OCI-LY7 (cell line): Measurements from ENCODE around the gene BMX. TPM values are rescaled to one million over a fixed set of nuclear protein-coding genes. Genes with fewer than 3 reads are reported as not detected.
A peak's percentile ranks its signal among the peaks of the same experiment; 100 is the strongest.

ENCODE experiments used
- BruUV-seq: library from RNA; stranded (reverse); fragments of 400-500 nt; replicated peaks from 2 replicates; lab custom pipeline; 2021; lab: Mats Ljungman, UMichigan
- CTCF ChIA-PET: fragments of 300-600 bp; sonication (Branson Sonifier 250); formaldehyde crosslinking; loops from one replicate; lab custom pipeline; 2022; ENCODE audit warnings: antibody characterized with exemption; ENCODE audit not compliant: unreplicated experiment; lab: Charles Lee
- POLR2A ChIA-PET: fragments of 300-600 bp; sonication (Branson Sonifier 250); formaldehyde crosslinking; loops from one replicate; lab custom pipeline; 2022; ENCODE audit warnings: antibody characterized with exemption; lab: Charles Lee
- DNase-seq: peaks from one replicate; pipeline ENCODE4 v3.0.0-alpha.2; 2015; ENCODE audit warnings: low spot score
- H2AFZ ChIP-seq: fragments of 200-600 bp; sonication (generic), shearing (Covaris generic); 2 replicates; pipeline ENCODE4 v1.6.1; 2014; ENCODE audit warnings: mild to moderate bottlenecking, antibody characterized with exemption, low read length, moderate library complexity
- H3K27ac ChIP-seq: fragments of 200-600 bp; sonication (generic); 2 replicates; pipeline ENCODE4 v1.5.1; 2014; ENCODE audit warnings: mixed run types, low read depth, mild to moderate bottlenecking, moderate library complexity, low read length, inconsistent platforms; ENCODE audit not compliant: poor library complexity, severe bottlenecking
- H3K36me3 ChIP-seq: fragments of 200-600 bp; sonication (generic); 2 replicates; pipeline ENCODE4 v1.6.1; 2014; ENCODE audit warnings: mild to moderate bottlenecking, antibody characterized with exemption, low read length, moderate library complexity, mixed read lengths; ENCODE audit not compliant: insufficient read depth
- H3K4me1 ChIP-seq: fragments of 200-600 bp; sonication (generic); 2 replicates; pipeline ENCODE4 v1.5.1; 2014; ENCODE audit warnings: mild to moderate bottlenecking, low read length; ENCODE audit not compliant: insufficient read depth, poor library complexity, severe bottlenecking
- H3K4me2 ChIP-seq: fragments of 200-600 bp; sonication (generic); 2 replicates; pipeline ENCODE4 v1.6.1; 2014; ENCODE audit warnings: mild to moderate bottlenecking, low read length
- H3K4me3 ChIP-seq: fragments of 200-600 bp; sonication (generic); 2 replicates; pipeline ENCODE4 v1.5.1; 2014; ENCODE audit warnings: mild to moderate bottlenecking, low read depth, low read length; ENCODE audit not compliant: poor library complexity, severe bottlenecking
- H3K79me2 ChIP-seq: fragments of 200-600 bp; sonication (generic); 2 replicates; pipeline ENCODE4 v1.6.1; 2016; ENCODE audit warnings: low read depth, mild to moderate bottlenecking, low read length, moderate library complexity, mixed read lengths; ENCODE audit not compliant: insufficient read depth
- H3K9me2 ChIP-seq: fragments of 200-600 bp; sonication (generic); 2 replicates; pipeline ENCODE4 v1.6.1; 2016; ENCODE audit warnings: mild to moderate bottlenecking, low read length, mixed read lengths; ENCODE audit not compliant: insufficient read depth
- H3K9me3 ChIP-seq: fragments of 200-600 bp; sonication (generic); 2 replicates; pipeline ENCODE4 v1.6.1; 2014; ENCODE audit warnings: mild to moderate bottlenecking, mixed run types, low read length, mixed read lengths
- H4K20me1 ChIP-seq: fragments of 200-600 bp; sonication (generic); 2 replicates; pipeline ENCODE4 v1.6.1; 2014; ENCODE audit warnings: mild to moderate bottlenecking, antibody characterized with exemption, low read length, moderate library complexity, mixed read lengths; ENCODE audit not compliant: insufficient read depth
- EZH2phosphoT487 ChIP-seq: fragments of 200-600 bp; sonication (generic); IDR thresholded peaks from 2 replicates; pipeline ENCODE4 v1.6.1; 2018; ENCODE audit warnings: low read depth, borderline replicate concordance, mild to moderate bottlenecking, mixed run types, antibody characterized with exemption, low read length, moderate library complexity, mixed read lengths
- intact Hi-C: fragments of 100-400 bp; cut with micrococcal nuclease; formaldehyde crosslinking; loops from one replicate; pipeline ENCODE4 v1.10.0; 2022; ENCODE audit not compliant: unreplicated experiment
- total RNA-seq, 2 experiments: library from RNA; depleted of rRNA in 1 of 2; stranded (reverse); fragments of >200 nt in 1 of 2; shearing (Covaris generic) in 1 of 2; gene quantifications; 2 replicates each; pipeline ENCODE4 v1.2.3, GENCODE V29; 2014 to 2022
- TF ChIP-seq, protein P1 (sequence below): fragments of 200-600 bp; sonication (generic); conservative IDR thresholded peaks from 2 replicates; pipeline ENCODE4 v1.5.1; 2014; ENCODE audit warnings: mild to moderate bottlenecking, antibody characterized with exemption, low read length, moderate library complexity, mixed read lengths

Gene BMX
- total RNA-seq, 2 experiments from 2014 or later: not detected

DNA sequence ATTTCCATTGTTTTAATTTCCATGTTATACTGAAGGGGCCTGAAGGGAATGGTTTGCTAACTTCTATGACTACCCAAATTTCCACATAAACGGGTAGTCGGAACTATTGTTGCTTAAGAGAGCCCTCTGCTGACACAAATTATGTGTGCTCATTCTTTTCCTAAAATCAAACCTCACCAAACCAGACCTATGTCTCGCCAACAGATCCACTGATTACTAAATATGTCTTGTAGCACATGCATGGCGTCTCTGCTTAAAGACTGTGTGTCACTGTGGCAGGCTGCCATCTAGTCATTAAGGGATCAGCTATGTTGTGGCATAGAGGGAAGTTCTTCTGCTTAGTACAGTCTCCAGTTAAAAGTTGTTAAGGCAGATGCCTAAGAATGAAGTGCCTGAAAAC, 32.6 kb upstream of the BMX start:
- no peaks in the 10 kb centered on the region for H4K20me1 ChIP-seq
- H3K9me3 ChIP-seq: no peaks in the 10 kb centered on the region
- no peak overlapping the region for H3K4me2 ChIP-seq
- DNase-seq: peak; percentile 45
- H3K4me1 ChIP-seq: peaks cover 20% of the 10 kb centered on the region
- ChIA-PET POLR2A (interaction anchor here (0.6 to 1.6 kb wide), 3 partner anchors 118 to 1208 kb away, joined by 3 to 10 read pairs (median 5); no protein-coding TSS in a partner anchor), CTCF (interaction anchor here (0.8 to 2.8 kb wide), 2 partner anchors 118 to 168 kb away, joined by 3 to 17 read pairs; no protein-coding TSS in a partner anchor)
- intact Hi-C loops: loop anchor here (1.0 to 2.0 kb wide), 2 partner anchors 119 to 167 kb away; no protein-coding TSS in a partner anchor
- no peaks in the 10 kb centered on the region for H3K79me2 ChIP-seq
- H2AFZ ChIP-seq: peak overlapping the region; percentile 25; the same call in 1 of the 2 replicates
- BruUV-seq: no TSS peak
- no peak for TF ChIP-seq EZH2phosphoT487
- TF ChIP-seq, protein P1, sequence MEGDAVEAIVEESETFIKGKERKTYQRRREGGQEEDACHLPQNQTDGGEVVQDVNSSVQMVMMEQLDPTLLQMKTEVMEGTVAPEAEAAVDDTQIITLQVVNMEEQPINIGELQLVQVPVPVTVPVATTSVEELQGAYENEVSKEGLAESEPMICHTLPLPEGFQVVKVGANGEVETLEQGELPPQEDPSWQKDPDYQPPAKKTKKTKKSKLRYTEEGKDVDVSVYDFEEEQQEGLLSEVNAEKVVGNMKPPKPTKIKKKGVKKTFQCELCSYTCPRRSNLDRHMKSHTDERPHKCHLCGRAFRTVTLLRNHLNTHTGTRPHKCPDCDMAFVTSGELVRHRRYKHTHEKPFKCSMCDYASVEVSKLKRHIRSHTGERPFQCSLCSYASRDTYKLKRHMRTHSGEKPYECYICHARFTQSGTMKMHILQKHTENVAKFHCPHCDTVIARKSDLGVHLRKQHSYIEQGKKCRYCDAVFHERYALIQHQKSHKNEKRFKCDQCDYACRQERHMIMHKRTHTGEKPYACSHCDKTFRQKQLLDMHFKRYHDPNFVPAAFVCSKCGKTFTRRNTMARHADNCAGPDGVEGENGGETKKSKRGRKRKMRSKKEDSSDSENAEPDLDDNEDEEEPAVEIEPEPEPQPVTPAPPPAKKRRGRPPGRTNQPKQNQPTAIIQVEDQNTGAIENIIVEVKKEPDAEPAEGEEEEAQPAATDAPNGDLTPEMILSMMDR: peak; percentile 69
- no peak overlapping the region for H3K4me3 ChIP-seq
- no peaks in the 10 kb centered on the region for H3K9me2 ChIP-seq
- H3K36me3 ChIP-seq: no peaks in the 10 kb centered on the region
- no peak overlapping the region for H3K27ac ChIP-seq

DNA sequence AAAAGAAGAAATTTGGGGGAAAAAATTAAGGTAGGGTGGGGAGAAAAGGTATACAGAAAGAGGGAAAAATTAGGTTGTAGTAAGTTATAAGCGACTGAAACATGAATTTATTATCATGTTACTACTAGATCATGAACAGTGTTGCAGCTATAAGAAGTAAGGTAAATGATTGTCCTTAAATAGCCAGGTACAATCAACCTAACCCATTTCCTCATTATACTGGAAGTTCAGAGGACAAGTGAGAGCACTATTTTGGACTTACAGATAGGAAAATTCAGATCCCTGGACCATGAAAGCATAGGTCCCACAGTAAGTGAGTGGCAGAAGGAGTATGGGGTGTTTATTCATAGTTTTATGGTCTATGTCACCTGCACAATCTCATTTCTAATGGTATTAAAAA, 31.0 kb upstream of the BMX start:
- no peaks in the 10 kb centered on the region for H3K79me2 ChIP-seq
- H3K4me2 ChIP-seq: no peak overlapping the region
- no peaks in the 10 kb centered on the region for H4K20me1 ChIP-seq
- TF ChIP-seq EZH2phosphoT487: no peak
- TF ChIP-seq, protein P1: no peak
- no peaks in the 10 kb centered on the region for H3K9me2 ChIP-seq
- DNase-seq: no peak
- H3K36me3 ChIP-seq: no peaks in the 10 kb centered on the region
- POLR2A ChIA-PET: interaction anchor here (0.6 to 1.0 kb wide), 7 partner anchors 19 to 263 kb away, joined by 3 to 4 read pairs (median 3); no protein-coding TSS in a partner anchor
- no peak overlapping the region for H3K27ac ChIP-seq
- no peaks in the 10 kb centered on the region for H3K9me3 ChIP-seq
- CTCF ChIA-PET: no interaction called here
- H2AFZ ChIP-seq: no peak overlapping the region
- no TSS peak for BruUV-seq
- H3K4me1 ChIP-seq: peaks cover 16% of the 10 kb centered on the region
- intact Hi-C loops: loop anchor here (2.0 kb wide), 1 partner anchor 169 kb away; no protein-coding TSS in a partner anchor
- H3K4me3 ChIP-seq: no peak overlapping the region

DNA sequence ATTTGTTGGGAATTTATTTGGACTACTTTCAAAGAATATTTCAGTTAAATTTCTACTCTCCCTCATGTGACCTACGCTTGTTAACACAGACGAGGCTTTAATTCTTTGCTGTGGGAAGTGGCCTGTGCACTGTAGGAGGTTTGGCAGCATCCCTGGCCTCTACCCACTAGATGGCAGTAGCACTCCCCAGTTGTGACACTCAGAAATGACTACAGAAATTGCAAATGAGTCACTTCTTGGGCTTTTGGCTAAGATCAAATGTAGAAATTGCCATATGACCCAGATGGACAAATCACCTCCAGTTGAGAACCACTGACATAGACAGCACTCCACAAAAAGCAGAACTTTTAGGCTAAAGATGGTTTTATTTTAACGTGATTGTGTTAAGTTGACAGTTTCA, 29.6 kb upstream of the BMX start:
- H2AFZ ChIP-seq: no peak overlapping the region
- POLR2A ChIA-PET: no interaction called here
- no peak overlapping the region for H3K4me3 ChIP-seq
- no peaks in the 10 kb centered on the region for H3K36me3 ChIP-seq
- H3K27ac ChIP-seq: no peak overlapping the region
- no TSS peak for BruUV-seq
- no peaks in the 10 kb centered on the region for H4K20me1 ChIP-seq
- no peaks in the 10 kb centered on the region for H3K79me2 ChIP-seq
- no peak overlapping the region for H3K4me2 ChIP-seq
- H3K4me1 ChIP-seq: peaks cover 2% of the 10 kb centered on the region
- DNase-seq: peak; percentile 50
- TF ChIP-seq, protein P1: peak; percentile 81
- TF ChIP-seq EZH2phosphoT487: no peak
- no peaks in the 10 kb centered on the region for H3K9me3 ChIP-seq
- intact Hi-C loops: loop anchor here (1.0 kb wide), 1 partner anchor 94 kb away; no protein-coding TSS in a partner anchor
- CTCF ChIA-PET: no interaction called here
- H3K9me2 ChIP-seq: no peaks in the 10 kb centered on the region
